LNCAP (cell line): ENCODE measurements around the gene CX3CR1.

ENCODE experiments used
- TF ChIP-seq, protein P1 (sequence below): fragments of 450-650 bp; IDR thresholded peaks from 2 replicates; pipeline ENCODE4 v1.5.1; 2017; ENCODE audit warnings: mild to moderate bottlenecking

Gene CX3CR1

DNA sequence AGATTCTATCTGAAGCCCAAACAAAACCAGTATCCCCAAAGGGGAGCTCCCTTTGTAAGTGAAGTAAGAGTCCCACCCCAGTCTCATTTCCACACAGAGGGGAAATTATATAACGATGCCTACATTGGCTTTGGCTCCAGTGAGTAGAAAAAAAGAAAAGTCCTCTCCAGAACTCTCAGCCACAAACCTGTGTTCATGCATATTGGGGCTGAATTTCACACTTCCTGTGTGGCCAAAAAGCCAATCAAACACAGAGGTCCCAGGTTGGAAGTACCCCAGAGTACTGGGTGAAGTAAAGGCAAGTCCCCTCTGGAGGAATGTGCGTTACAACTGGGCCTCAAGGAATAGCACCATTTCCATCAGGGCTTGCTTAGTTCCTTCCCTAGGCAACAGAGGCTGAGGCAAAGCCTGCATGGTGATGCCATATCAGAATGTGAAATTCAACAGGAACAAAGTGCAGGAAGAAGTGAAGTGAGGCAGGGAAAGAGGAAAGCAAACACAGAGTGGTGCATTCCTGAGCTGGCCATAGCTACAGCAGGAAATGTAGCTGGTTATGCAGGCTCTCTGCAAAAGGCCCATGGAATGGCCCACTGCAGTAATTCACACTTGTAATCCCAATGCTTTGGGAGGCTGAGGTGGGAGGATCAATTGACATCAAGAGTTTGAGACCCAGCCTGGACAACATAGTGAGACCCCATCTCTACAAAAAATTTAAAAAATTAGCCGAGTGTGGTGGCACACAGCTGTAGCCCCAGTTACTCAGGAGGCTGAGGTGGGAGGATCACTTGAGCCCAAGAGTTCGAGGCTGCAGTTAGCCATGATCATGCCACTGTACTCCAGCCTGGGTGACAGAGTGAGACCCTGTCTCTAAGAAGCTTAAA is 16.6 kb upstream of the CX3CR1 start:
- TF ChIP-seq, protein P1, sequence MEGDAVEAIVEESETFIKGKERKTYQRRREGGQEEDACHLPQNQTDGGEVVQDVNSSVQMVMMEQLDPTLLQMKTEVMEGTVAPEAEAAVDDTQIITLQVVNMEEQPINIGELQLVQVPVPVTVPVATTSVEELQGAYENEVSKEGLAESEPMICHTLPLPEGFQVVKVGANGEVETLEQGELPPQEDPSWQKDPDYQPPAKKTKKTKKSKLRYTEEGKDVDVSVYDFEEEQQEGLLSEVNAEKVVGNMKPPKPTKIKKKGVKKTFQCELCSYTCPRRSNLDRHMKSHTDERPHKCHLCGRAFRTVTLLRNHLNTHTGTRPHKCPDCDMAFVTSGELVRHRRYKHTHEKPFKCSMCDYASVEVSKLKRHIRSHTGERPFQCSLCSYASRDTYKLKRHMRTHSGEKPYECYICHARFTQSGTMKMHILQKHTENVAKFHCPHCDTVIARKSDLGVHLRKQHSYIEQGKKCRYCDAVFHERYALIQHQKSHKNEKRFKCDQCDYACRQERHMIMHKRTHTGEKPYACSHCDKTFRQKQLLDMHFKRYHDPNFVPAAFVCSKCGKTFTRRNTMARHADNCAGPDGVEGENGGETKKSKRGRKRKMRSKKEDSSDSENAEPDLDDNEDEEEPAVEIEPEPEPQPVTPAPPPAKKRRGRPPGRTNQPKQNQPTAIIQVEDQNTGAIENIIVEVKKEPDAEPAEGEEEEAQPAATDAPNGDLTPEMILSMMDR, result no peak

- TF ChIP-seq, protein P1, result no peak
Measured at GRCh38 chr3:39295184-39295775, 15.4 kb upstream of the CX3CR1 start.

GRCh38 chr3:39294446-39295183 is 14.8 kb upstream of the CX3CR1 start:
- TF ChIP-seq, protein P1, result no peak

- TF ChIP-seq, protein P1, result no peak
Measured at GRCh38 chr3:39292961-39293360, 13.1 kb upstream of the CX3CR1 start.

GRCh38 chr3:39291903-39292329 is 12.1 kb upstream of the CX3CR1 start:
- TF ChIP-seq, protein P1, result peak; percentile 95

GRCh38 chr3:39290255-39290654 is 10.4 kb upstream of the CX3CR1 start:
- TF ChIP-seq, protein P1, result no peak

DNA sequence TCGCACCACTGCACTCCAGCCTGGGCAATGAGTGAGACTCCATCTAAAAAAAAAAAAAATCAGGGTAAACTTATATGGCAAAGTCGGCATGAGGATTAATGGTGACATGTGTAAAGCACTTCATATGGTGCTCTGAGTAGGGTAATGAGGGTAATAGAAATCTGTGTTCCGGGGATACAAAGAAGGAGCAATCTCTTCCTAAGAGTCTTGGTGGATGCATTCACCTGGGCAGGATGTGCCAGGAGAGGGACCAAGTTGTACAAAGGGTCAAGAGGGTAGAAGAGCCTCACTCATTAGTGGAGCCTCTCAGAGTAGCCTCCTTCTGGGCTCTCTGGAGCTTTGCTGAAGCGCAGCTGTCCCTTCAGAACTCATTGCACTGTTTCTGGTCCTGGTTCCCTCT is 9.3 kb upstream of the CX3CR1 start:
- TF ChIP-seq, protein P1, result no peak
